GM10248 (cell line): Measurements from ENCODE around the gene PPY.

ENCODE experiments used
- CTCF ChIA-PET: fragments of 300-600 bp; sonication (Branson Sonifier 250); formaldehyde crosslinking; extraction: SDS; loops from one replicate; lab custom pipeline; 2021; ENCODE audit warnings: antibody characterized with exemption; lab: Yijun Ruan, JAX
- POLR2A ChIA-PET: fragments of 350-650 bp; sonication (Branson Sonifier 250); formaldehyde crosslinking; extraction: SDS; loops from one replicate; lab custom pipeline; 2020; ENCODE audit warnings: antibody characterized with exemption; lab: Yijun Ruan, JAX
- DNase-seq: peaks from one replicate; pipeline ENCODE4 v3.0.0; 2012; ENCODE audit errors: extremely low spot score
- CTCF ChIP-seq: IDR thresholded peaks from 2 replicates; pipeline ENCODE4 v1.5.1; 2012; ENCODE audit warnings: mild to moderate bottlenecking, low read depth; ENCODE audit errors: extremely low read depth, missing control alignments, control extremely low read depth

Gene PPY

GRCh38 chr17:43953746-43954145 lies 11.5 kb upstream of the PPY start, which contains the start of gene PYY:
PYY (minus strand) TSS chr17:43953940; CDS start chr17:43953483, 457 bp downstream.
- ChIA-PET POLR2A (no interaction called here), CTCF (interaction anchor here (1.9 to 7.5 kb wide), 2 partner anchors 10 to 76 kb away, joined by 4 to 44 read pairs; partner anchors contain the start of gene PPY)
- TF ChIP-seq CTCF, result no peak
- DNase-seq, result no peak

- POLR2A ChIA-PET, result no interaction called here
- DNase-seq, result no peak
- CTCF ChIA-PET, result interaction anchor here (1.9 to 7.5 kb wide), 2 partner anchors 10 to 75 kb away, joined by 4 to 44 read pairs; partner anchors contain the start of gene PPY
- TF ChIP-seq CTCF, result no peak
Measured at GRCh38 chr17:43952724-43953666, 10.7 kb upstream of the PPY start.

- no peak for TF ChIP-seq CTCF
- no peak for DNase-seq
- ChIA-PET CTCF (interaction anchor here (1.3 to 7.5 kb wide), 2 partner anchors 9 to 13 kb away, joined by 3 to 44 read pairs; partner anchors contain the start of gene PPY), POLR2A (no interaction called here)
Measured at GRCh38 chr17:43952351-43952723, 10.1 kb upstream of the PPY start.

- ChIA-PET CTCF (interaction anchor here (1.1 to 7.5 kb wide), 3 partner anchors 8 to 74 kb away, joined by 3 to 44 read pairs (median 4); partner anchors contain the start of gene PPY), POLR2A (no interaction called here)
- no peak for DNase-seq
Measured at GRCh38 chr17:43951750-43952149, 9.5 kb upstream of the PPY start.

GRCh38 chr17:43950554-43950953 lies 8.3 kb upstream of the PPY start:
- DNase-seq, result no peak
- ChIA-PET CTCF (interaction anchor here (1.1 kb wide), 1 partner anchor 72 kb away, joined by 4 read pairs; no protein-coding TSS in a partner anchor), POLR2A (no interaction called here)
- no peak for TF ChIP-seq CTCF

More at GRCh38 chr17:43951750-43952149, 9.5 kb upstream of the PPY start:
- TF ChIP-seq CTCF, result no peak

- ChIA-PET POLR2A (no interaction called here), CTCF (no interaction called here)
- no peak for DNase-seq
- TF ChIP-seq CTCF, result no peak
Measured at GRCh38 chr17:43949781-43950180, 7.5 kb upstream of the PPY start.
